Psoas muscle (tissue), 8 donors: ENCODE data around the gene PPP2R5E. TPM values are rescaled to one million over a fixed set of nuclear protein-coding genes. Genes with fewer than 3 reads are reported as not detected.

Experiments used
- ATAC-seq, 4 donors: fragments of 200-7000 bp; cut with Tn5 transposase; one replicate each; pipeline ENCODE4 v1.9.1; 2020; ENCODE audit warnings: moderate library complexity in 3 of 4, mild to moderate bottlenecking in 2 of 4
- DNase-seq, 2 donors: peaks; one replicate each; pipeline ENCODE4 v3.0.0-alpha.2; 2020
- H3K27ac ChIP-seq: fragments of 200-600 bp; one replicate; pipeline ENCODE4 v1.8.0; 2022
- H3K27me3 ChIP-seq, 3 donors: fragments of 200-600 bp in 1 of 3; one replicate each; pipeline versions ENCODE4 v1.6.1 to v1.8.0; 2013 to 2022; ENCODE audit warnings: low read length in 2 of 3, mild to moderate bottlenecking in 2 of 3, moderate library complexity in 1 of 3; ENCODE audit not compliant: insufficient read depth in 3 of 3
- H3K36me3 ChIP-seq, 2 donors: fragments of 200-600 bp in 1 of 2; one replicate each; pipeline versions ENCODE4 v1.6.1 to v1.8.0; 2013 to 2022; ENCODE audit warnings: low read depth in 1 of 2, mild to moderate bottlenecking in 1 of 2, moderate library complexity in 1 of 2; ENCODE audit not compliant: insufficient read depth in 1 of 2
- H3K4me1 ChIP-seq: fragments of 200-600 bp; one replicate; pipeline ENCODE4 v1.8.0; 2022
- H3K4me3 ChIP-seq: fragments of 200-600 bp; one replicate; pipeline ENCODE4 v1.8.0; 2022; ENCODE audit warnings: mild to moderate bottlenecking
- H3K9me3 ChIP-seq: fragments of 200-600 bp; one replicate; pipeline ENCODE4 v1.8.0; 2022
- WGBS, 3 donors: extraction: QIAGEN DNeasy Blood & Tissue Kit; methylation state at CpG; one replicate each; pipeline versions ENCODE4 v1.1.6 to v1.1.7; 2013; 5-methylcytosine and 5-hydroxymethylcytosine counted together
- intact Hi-C, 2 donors: fragments of 100-400 bp; cut with DNase I; formaldehyde crosslinking; loops; one replicate each; pipeline versions ENCODE4 v1.11.0 to v1.14.2; 2022
- polyA plus RNA-seq, 3 donors: library from polyadenylated mRNA; stranded (reverse); fragments of 200-250 nt; gene quantifications; one replicate each; pipeline ENCODE4 v1.2.3, GENCODE V29; 2013
- total RNA-seq, 4 donors: library from RNA; stranded (reverse); fragmentation: NEBNext Ultra II Directional in 2 of 4; extraction: Animal tissue kit (Norgen Biotek cat#: 25700) in 2 of 4; gene quantifications; one replicate each; pipeline versions ENCODE4 v1.2.1 to v1.2.4, GENCODE V29; 2021 to 2023
- TF ChIP-seq, protein P1 (sequence below): fragments of 200-600 bp; IDR thresholded peaks from one replicate; pipeline ENCODE4 v1.8.0; 2022; ENCODE audit warnings: antibody characterized with exemption
- donor health status: healthy with polysubstance abuse.
- donor health status: DM: no; HTN: no; CAD: no; lungs with moderate emphysema.
- donor health status: Bipolar disorder and iron deficiency.
- donor health status: healthy.
- donor health status: DM: yes; HTN: yes; CAD: no.
- donor health status: DM: no; HTN: no; CAD: no.
- donor health status: DM: no; HTN: no; CAD: no.
- donor health status: DM: yes; HTN: yes; CAD: no.

PPP2R5E gene
- total and polyA plus RNA-seq, 7 donors = 10.8 to 35.0 (median 29.3) TPM

DNA sequence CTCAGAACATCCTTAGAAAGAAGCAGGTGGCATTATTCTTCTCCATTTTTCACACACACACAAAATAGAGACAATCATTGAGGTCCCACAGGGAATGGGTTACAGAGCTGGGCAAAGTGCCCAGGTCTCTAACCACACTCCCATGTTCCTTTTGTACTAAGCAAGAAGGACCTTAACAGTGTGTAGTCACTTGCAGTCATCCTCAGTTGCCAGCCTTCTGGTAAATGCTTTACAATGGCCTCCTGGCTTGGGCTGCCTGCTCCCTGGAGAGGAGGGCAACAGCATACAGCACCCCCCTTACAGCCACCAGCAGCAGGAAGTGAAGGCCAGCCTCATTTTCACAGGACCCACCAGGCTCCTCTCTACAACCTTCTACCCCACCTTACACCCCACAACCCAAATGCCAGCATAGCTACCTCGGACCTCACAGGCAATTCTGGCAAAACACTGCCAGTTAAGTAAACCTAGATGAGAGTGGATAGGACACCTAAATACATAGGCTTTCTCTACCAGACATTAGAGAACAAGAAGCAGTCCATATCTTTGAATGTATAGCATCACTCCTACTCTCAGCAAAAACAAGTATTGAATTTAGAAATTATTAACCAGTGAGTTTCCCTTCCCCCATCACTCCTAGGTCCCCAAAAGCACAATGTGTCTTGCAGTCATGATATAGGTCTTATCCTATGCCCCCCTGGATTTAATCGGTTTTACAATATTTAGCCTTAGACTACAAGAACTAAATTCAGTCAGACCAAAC is 88.1 kb downstream of the PPP2R5E start:
- ATAC-seq (peak; percentile 17 to 47 (median 38)), DNase-seq (peak in 1 of 2 donors; percentile 17)
- Histone ChIP-seq H3K27ac (no peak overlapping the region), H3K4me3 (no peak overlapping the region), H3K27me3 (no peaks in the 10 kb centered on the region), H3K9me3 (no peaks in the 10 kb centered on the region), H3K36me3 (peaks cover 0 to 3% of the 10 kb centered on the region in 2 donors), H3K4me1 (peaks cover 32% of the 10 kb centered on the region)
- WGBS, 3 donors = 82 to 88% (median 82%) methylated on average over 2 of the region's 2 CpGs
- TF ChIP-seq, protein P1, sequence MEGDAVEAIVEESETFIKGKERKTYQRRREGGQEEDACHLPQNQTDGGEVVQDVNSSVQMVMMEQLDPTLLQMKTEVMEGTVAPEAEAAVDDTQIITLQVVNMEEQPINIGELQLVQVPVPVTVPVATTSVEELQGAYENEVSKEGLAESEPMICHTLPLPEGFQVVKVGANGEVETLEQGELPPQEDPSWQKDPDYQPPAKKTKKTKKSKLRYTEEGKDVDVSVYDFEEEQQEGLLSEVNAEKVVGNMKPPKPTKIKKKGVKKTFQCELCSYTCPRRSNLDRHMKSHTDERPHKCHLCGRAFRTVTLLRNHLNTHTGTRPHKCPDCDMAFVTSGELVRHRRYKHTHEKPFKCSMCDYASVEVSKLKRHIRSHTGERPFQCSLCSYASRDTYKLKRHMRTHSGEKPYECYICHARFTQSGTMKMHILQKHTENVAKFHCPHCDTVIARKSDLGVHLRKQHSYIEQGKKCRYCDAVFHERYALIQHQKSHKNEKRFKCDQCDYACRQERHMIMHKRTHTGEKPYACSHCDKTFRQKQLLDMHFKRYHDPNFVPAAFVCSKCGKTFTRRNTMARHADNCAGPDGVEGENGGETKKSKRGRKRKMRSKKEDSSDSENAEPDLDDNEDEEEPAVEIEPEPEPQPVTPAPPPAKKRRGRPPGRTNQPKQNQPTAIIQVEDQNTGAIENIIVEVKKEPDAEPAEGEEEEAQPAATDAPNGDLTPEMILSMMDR = no peak
- intact Hi-C loops = no loop called here

DNA sequence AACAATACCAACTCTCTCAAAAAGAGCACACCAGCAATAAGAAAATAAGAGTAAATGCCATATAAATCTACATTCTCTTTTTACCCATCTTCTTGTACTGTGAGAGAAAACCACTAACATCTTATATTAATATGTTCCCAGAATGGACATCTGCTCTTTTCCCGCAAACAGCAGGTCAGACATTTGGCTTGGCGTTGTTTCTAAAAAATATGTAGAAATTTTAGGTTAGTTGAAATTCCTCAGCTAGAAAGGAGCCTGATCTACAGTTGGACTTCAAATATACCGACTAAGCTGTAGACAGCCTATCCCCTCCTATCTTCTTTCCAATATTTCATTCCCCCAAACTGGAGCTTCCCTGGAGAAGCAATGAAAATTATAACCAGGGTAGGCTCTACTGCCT is 88.7 kb downstream of the PPP2R5E start:
- peaks cover 26% of the 10 kb centered on the region for H3K4me1 ChIP-seq
- no peak for DNase-seq
- ATAC-seq = peak in 1 of 4 donors; percentile 7
- H3K9me3 ChIP-seq = no peaks in the 10 kb centered on the region
- peaks cover 0 to 3% of the 10 kb centered on the region in 2 donors for H3K36me3 ChIP-seq
- no peak overlapping the region for H3K4me3 ChIP-seq
- no peaks in the 10 kb centered on the region for H3K27me3 ChIP-seq
- intact Hi-C loops = no loop called here
- TF ChIP-seq, protein P1 = no peak
- H3K27ac ChIP-seq = no peak overlapping the region
- 92 to 96% (median 96%) methylated on average over 3 of the region's 3 CpGs for WGBS, 3 donors

DNA sequence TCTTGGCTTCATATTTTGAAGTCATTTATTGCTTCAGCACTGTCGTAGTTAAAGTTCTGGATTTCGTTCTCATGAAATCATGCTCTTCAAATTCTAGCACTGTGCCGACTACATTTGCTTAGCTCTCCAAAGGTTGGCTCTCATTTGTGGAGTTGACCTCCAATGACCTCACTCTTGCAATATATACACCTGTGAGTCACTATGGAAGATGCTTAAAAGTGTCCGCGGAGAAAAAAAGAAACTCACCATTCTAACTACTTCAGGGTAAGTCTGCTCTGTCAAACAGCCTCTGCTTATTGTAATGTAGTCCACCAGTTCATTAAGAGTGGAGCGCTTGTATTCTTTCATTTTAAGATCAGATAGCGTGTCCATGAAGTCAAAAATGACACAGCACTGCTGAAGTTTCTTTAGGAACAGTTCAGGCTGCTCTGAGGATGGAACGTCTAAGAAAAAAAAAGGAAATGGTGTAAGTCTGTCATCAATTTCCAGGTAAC is 89.7 kb downstream of the PPP2R5E start:
- Histone ChIP-seq H3K36me3 (peaks cover 0 to 3% of the 10 kb centered on the region in 2 donors), H3K9me3 (no peaks in the 10 kb centered on the region), H3K27me3 (no peaks in the 10 kb centered on the region), H3K4me3 (no peak overlapping the region), H3K4me1 (peaks cover 26% of the 10 kb centered on the region), H3K27ac (peak overlapping the region; percentile 66)
- TF ChIP-seq, protein P1 = no peak
- ATAC-seq (peak; percentile 85 to 95 (median 92)), DNase-seq (no peak)
- intact Hi-C loops = no loop called here
- WGBS, 3 donors = 45 to 63% (median 46%) methylated on average over 8 of the region's 8 CpGs

DNA sequence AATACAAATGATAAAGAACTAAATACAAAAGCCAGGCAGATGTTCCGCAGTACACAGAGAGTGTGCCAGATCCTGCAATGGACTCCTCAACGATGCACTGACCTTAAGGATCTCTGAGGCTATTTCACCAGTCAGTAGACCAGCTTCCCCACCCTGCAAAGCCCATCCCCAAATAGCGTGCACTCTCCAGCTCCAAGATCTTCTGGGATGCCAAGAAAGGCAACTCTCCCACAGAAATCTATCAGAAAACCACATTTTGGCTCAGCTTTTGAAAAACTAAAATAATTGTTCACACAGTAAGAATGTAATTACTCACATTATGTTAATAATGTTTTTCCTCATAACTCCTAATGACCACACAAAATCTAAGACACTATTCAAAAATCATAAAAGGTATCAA is 90.4 kb downstream of the PPP2R5E start:
- TF ChIP-seq, protein P1 = no peak
- DNase-seq (no peak), ATAC-seq (no peak)
- Histone ChIP-seq H3K36me3 (peaks cover 0 to 3% of the 10 kb centered on the region in 2 donors), H3K27ac (peak overlapping the region; percentile 66), H3K9me3 (no peaks in the 10 kb centered on the region), H3K4me1 (peaks cover 26% of the 10 kb centered on the region), H3K4me3 (no peak overlapping the region), H3K27me3 (no peaks in the 10 kb centered on the region)
- WGBS, 3 donors = 60 to 84% (median 68%) methylated on average over 3 of the region's 3 CpGs
- intact Hi-C loops = no loop called here
